Measurements from ENCODE around the gene TBCCD1.
A peak's percentile ranks its signal among the peaks of the same experiment; 100 is the strongest.

The TBCCD1 gene

GRCh38 chr3:186612065-186612464, 44.9 kb upstream of the TBCCD1 start:
- TF ChIP-seq CTCF (conservative IDR thresholded peaks at IDR 0.05; ENCODE audit: low read depth, low read length): no peak
- H3K4me3 ChIP-seq (ENCODE audit: low read depth, low read length): no peak overlapping the region
- DNase-seq (ENCODE audit: low read depth): no peak

GRCh38 chr3:186609247-186609868, 42.2 kb upstream of the TBCCD1 start:
- peak; percentile 37 for TF ChIP-seq CTCF (conservative IDR thresholded peaks at IDR 0.05; ENCODE audit: low read depth, low read length)
- DNase-seq (ENCODE audit: low read depth): peak; percentile 35
- no peak overlapping the region for H3K4me3 ChIP-seq (ENCODE audit: low read depth, low read length)

GRCh38 chr3:186608624-186609215, 41.6 kb upstream of the TBCCD1 start:
- no peak for DNase-seq (ENCODE audit: low read depth)

DNA sequence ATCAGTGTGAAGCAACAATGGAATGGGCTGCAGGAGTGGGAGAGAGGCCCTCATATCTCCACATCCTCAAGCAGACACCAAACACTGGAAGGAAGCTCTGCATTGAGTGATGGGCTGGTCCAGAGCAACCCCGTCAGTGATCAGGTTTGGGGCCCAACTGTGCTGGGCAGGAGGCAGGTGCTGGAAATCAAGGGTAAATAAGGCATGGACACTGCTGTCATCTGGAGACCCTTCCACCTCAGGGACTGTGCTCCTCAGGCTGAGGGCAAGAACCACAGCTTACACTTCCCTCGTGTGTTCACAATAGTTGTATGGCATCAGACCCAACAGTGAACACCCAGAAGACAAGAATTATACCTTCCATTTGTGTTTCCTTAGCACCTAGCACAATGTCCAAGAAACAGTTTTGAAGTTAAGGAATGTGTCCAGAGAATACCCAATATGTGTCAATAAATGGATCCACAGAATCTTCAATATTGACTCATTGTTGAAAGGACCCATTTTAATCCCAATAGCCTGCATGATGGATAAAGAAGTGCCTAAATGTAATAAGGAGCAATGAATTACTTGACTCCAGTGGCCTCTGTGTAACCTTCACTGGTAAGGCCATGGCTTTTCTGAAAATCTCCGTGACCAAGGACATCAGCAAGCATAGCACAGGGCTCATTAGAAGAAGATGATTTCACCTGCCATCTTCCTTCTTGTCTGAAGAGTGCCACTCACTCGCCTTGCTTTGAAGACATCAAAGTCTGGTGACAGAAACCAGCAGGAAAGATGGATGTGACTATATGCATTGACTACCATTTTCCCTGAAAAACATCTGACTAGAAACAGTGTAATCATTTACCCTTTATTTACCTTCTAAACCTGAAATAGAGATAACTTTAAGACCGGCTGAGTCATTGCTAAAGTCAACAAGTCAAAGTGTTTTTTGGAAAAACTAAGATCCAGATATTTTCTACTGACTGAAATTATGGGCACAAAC, 38.7 kb upstream of the TBCCD1 start:
- H3K4me3 ChIP-seq (ENCODE audit: low read depth, low read length): no peak overlapping the region
- no peak for TF ChIP-seq CTCF (conservative IDR thresholded peaks at IDR 0.05; ENCODE audit: low read depth, low read length)
- no peak for DNase-seq (ENCODE audit: low read depth)

More at GRCh38 chr3:186608624-186609215, 41.6 kb upstream of the TBCCD1 start:
- TF ChIP-seq CTCF (conservative IDR thresholded peaks at IDR 0.05; ENCODE audit: low read depth, low read length): no peak
- H3K4me3 ChIP-seq (ENCODE audit: low read depth, low read length): no peak overlapping the region

GRCh38 chr3:186605078-186605477, 37.9 kb upstream of the TBCCD1 start:
- no peak for DNase-seq (ENCODE audit: low read depth)
- no peak for TF ChIP-seq CTCF (conservative IDR thresholded peaks at IDR 0.05; ENCODE audit: low read depth, low read length)
- no peak overlapping the region for H3K4me3 ChIP-seq (ENCODE audit: low read depth, low read length)

GRCh38 chr3:186603159-186603558, 36.0 kb upstream of the TBCCD1 start:
- no peak for TF ChIP-seq CTCF (conservative IDR thresholded peaks at IDR 0.05; ENCODE audit: low read depth, low read length)
- H3K4me3 ChIP-seq (ENCODE audit: low read depth, low read length): no peak overlapping the region
- no peak for DNase-seq (ENCODE audit: low read depth)
